H1 (cell line): Measurements from ENCODE around the gene HS2ST1. TPM values are rescaled to one million over a fixed set of nuclear protein-coding genes. Genes with fewer than 3 reads are reported as not detected.

Experiments used
- CTCF ChIA-PET: fragments of 300-600 bp; sonication (Branson Sonifier 250); formaldehyde crosslinking; loops from one replicate; lab custom pipeline; 2021; ENCODE audit not compliant: partially characterized antibody; lab: Charles Lee
- POLR2A ChIA-PET: fragments of 300-600 bp; sonication (Branson Sonifier 250); formaldehyde crosslinking; loops from one replicate; lab custom pipeline; 2021; ENCODE audit warnings: inconsistent platforms; ENCODE audit not compliant: partially characterized antibody; lab: Charles Lee
- DNase-seq, 2 experiments: peaks; one replicate each; pipeline versions ENCODE4 v3.0.0 to v3.0.0-alpha.2; 2010 to 2022; ENCODE audit warnings: low spot score in 2 of 2, low read depth in 1 of 2, mixed read lengths in 1 of 2
- FAIRE-seq: peaks from 2 replicates; lab custom pipeline; 2011; peaks lifted over from hg19 to GRCh38; lab: Jason Lieb, UNC
- H2AFZ ChIP-seq: 2 replicates; pipeline ENCODE4 v1.8.1; 2012; ENCODE audit warnings: low read length, inconsistent platforms
- H2AK5ac ChIP-seq: 2 replicates; pipeline ENCODE4 v1.6.1; 2013; ENCODE audit warnings: low read depth, low read length
- H2BK120ac ChIP-seq: replicated peaks from 2 replicates; pipeline ENCODE3; 2013; ENCODE audit warnings: low read depth, low read length, inconsistent platforms
- H2BK12ac ChIP-seq: 2 replicates; pipeline ENCODE4 v1.6.1; 2013; ENCODE audit warnings: low read depth, low read length
- H2BK15ac ChIP-seq: 2 replicates; pipeline ENCODE4 v1.6.1; 2013; ENCODE audit warnings: low read length
- H2BK20ac ChIP-seq: 2 replicates; pipeline ENCODE4 v1.6.1; 2013; ENCODE audit warnings: low read length
- H2BK5ac ChIP-seq: 2 replicates; pipeline ENCODE4 v1.6.1; 2013; ENCODE audit warnings: low read depth, low read length
- H3K14ac ChIP-seq: 2 replicates; pipeline ENCODE4 v1.6.1; 2013; ENCODE audit warnings: inconsistent platforms; ENCODE audit not compliant: insufficient read length
- H3K18ac ChIP-seq: 2 replicates; pipeline ENCODE4 v1.6.1; 2013; ENCODE audit warnings: low read length; ENCODE audit errors: extremely low read depth
- H3K23ac ChIP-seq: 2 replicates; pipeline ENCODE4 v1.6.1; 2013; ENCODE audit warnings: inconsistent platforms; ENCODE audit not compliant: insufficient read length
- H3K23me2 ChIP-seq: 2 replicates; pipeline ENCODE4 v1.6.1; 2013; ENCODE audit warnings: low read depth, low read length
- H3K27ac ChIP-seq: 2 replicates; pipeline ENCODE4 v1.6.1; 2011; ENCODE audit warnings: low read depth, low read length, inconsistent platforms
- H3K27me3 ChIP-seq, 4 experiments: replicated peaks in 1 of 4; 1 replicate in 1 of 4; 2 replicates in 3 of 4; pipeline versions ENCODE4 v1.6.1 to v1.8.1; 2011 to 2013; ENCODE audit warnings: low read length in 3 of 4, mild to moderate bottlenecking in 3 of 4, inconsistent platforms in 2 of 4, mixed read lengths in 2 of 4, moderate library complexity in 1 of 4; ENCODE audit not compliant: control insufficient read depth in 3 of 4, insufficient read depth in 3 of 4; ENCODE audit errors: extremely low read depth in 1 of 4
- H3K36me3 ChIP-seq, 4 experiments: 2 replicates each; pipeline versions ENCODE4 v1.6.1 to v1.8.1; 2011 to 2013; ENCODE audit warnings: mild to moderate bottlenecking in 4 of 4, low read length in 3 of 4, moderate library complexity in 2 of 4, control low read depth in 1 of 4, inconsistent platforms in 1 of 4; ENCODE audit not compliant: insufficient read depth in 4 of 4, control insufficient read depth in 2 of 4
- H3K4ac ChIP-seq: replicated peaks from 2 replicates; pipeline ENCODE3; 2013; ENCODE audit warnings: low read length, low read depth, mixed read lengths, inconsistent platforms; ENCODE audit not compliant: insufficient read length
- H3K4me1 ChIP-seq, 4 experiments: replicated peaks in 1 of 4; 1 replicate in 1 of 4; 2 replicates in 3 of 4; pipeline versions ENCODE4 v1.6.1 to v1.8.1; 2011 to 2013; ENCODE audit warnings: low read length in 3 of 4, inconsistent platforms in 2 of 4, mixed read lengths in 1 of 4; ENCODE audit not compliant: insufficient read depth in 4 of 4, control insufficient read depth in 3 of 4
- H3K4me2 ChIP-seq, 2 experiments: 2 replicates each; pipeline versions ENCODE4 v1.6.1 to v1.8.1; 2011 to 2013; ENCODE audit warnings: low read depth in 2 of 2, low read length in 2 of 2, control low read depth in 1 of 2, inconsistent platforms in 1 of 2, mild to moderate bottlenecking in 1 of 2; ENCODE audit not compliant: insufficient read depth in 1 of 2
- H3K4me3 ChIP-seq, 4 experiments: fragments of 200-600, 300-600 bp in 1 of 4; sonication (generic), shearing (Covaris generic), sonication (Bioruptor Twin) in 1 of 4; 2 replicates each; pipeline versions ENCODE4 v1.5.1 to v1.8.1; 2011 to 2016; ENCODE audit warnings: low read length in 4 of 4, low read depth in 3 of 4, control low read depth in 2 of 4, inconsistent platforms in 2 of 4, mild to moderate bottlenecking in 2 of 4, mixed read lengths in 1 of 4, moderate library complexity in 1 of 4; ENCODE audit not compliant: insufficient read depth in 2 of 4; ENCODE audit errors: extremely low read depth in 1 of 4
- H3K56ac ChIP-seq: replicated peaks from 2 replicates; pipeline ENCODE3; 2013; ENCODE audit warnings: low read depth, mild to moderate bottlenecking, mixed read lengths, low read length, inconsistent platforms; ENCODE audit not compliant: insufficient read length
- H3K79me1 ChIP-seq: 2 replicates; pipeline ENCODE4 v1.6.1; 2013; ENCODE audit warnings: low read depth, low read length, control low read depth
- H3K79me2 ChIP-seq, 2 experiments: 2 replicates each; pipeline versions ENCODE4 v1.6.1 to v1.8.1; 2012 to 2013; ENCODE audit warnings: low read length in 2 of 2, mild to moderate bottlenecking in 2 of 2, inconsistent platforms in 1 of 2; ENCODE audit not compliant: insufficient read depth in 2 of 2, control insufficient read depth in 1 of 2
- H3K9ac ChIP-seq, 4 experiments: replicated peaks in 1 of 4; 1 replicate in 1 of 4; 2 replicates in 3 of 4; pipeline versions ENCODE4 v1.6.1 to v1.8.1; 2011 to 2013; ENCODE audit warnings: low read depth in 3 of 4, low read length in 3 of 4, control low read depth in 2 of 4, mild to moderate bottlenecking in 2 of 4, moderate library complexity in 2 of 4, inconsistent platforms in 1 of 4; ENCODE audit errors: extremely low read depth in 1 of 4
- H3K9me3 ChIP-seq, 2 experiments: 2 replicates each; pipeline versions ENCODE4 v1.6.1 to v1.8.1; 2012 to 2013; ENCODE audit warnings: mild to moderate bottlenecking in 2 of 2, moderate library complexity in 2 of 2, control low read depth in 1 of 2, inconsistent platforms in 1 of 2, low read depth in 1 of 2, low read length in 1 of 2, mixed read lengths in 1 of 2; ENCODE audit not compliant: insufficient read depth in 2 of 2
- H4K20me1 ChIP-seq, 2 experiments: replicated peaks in 1 of 2; 2 replicates each; pipeline versions ENCODE3 to v1.8.1; 2011 to 2013; ENCODE audit warnings: inconsistent platforms in 2 of 2, low read length in 2 of 2, mild to moderate bottlenecking in 1 of 2; ENCODE audit not compliant: insufficient read depth in 2 of 2, control insufficient read depth in 1 of 2
- H4K5ac ChIP-seq: 2 replicates; pipeline ENCODE4 v1.6.1; 2013; ENCODE audit warnings: low read length, low read depth, mixed read lengths, inconsistent platforms; ENCODE audit not compliant: insufficient read length
- H4K8ac ChIP-seq: 2 replicates; pipeline ENCODE4 v1.8.0; 2013; ENCODE audit warnings: mild to moderate bottlenecking, moderate library complexity, low read length, inconsistent platforms; ENCODE audit not compliant: insufficient read depth; ENCODE audit errors: extremely low read depth
- H4K91ac ChIP-seq: replicated peaks from 2 replicates; pipeline ENCODE3; 2013; ENCODE audit warnings: low read length, mixed read lengths, inconsistent platforms; ENCODE audit not compliant: insufficient read length
- ASH2L ChIP-seq: fragments of 200-600, 300-600 bp; sonication (generic); IDR thresholded peaks from one replicate; pipeline ENCODE4 v1.7.1; 2017; ENCODE audit warnings: low read length
- CBX8 ChIP-seq: fragments of 300-800, 300-1000 bp; sonication (generic); IDR thresholded peaks from 2 replicates; pipeline ENCODE4 v1.7.1; 2016; ENCODE audit warnings: low read depth, low read length, borderline replicate concordance
- CEBPB ChIP-seq: IDR thresholded peaks from 2 replicates; pipeline ENCODE4 v1.6.1; 2012; ENCODE audit warnings: low read depth, low read length
- CREB1 ChIP-seq: IDR thresholded peaks from 2 replicates; pipeline ENCODE4 v1.6.1; 2012; ENCODE audit warnings: inconsistent platforms
- FOSL1 ChIP-seq: IDR thresholded peaks from 2 replicates; pipeline ENCODE4 v1.6.1; 2011; ENCODE audit warnings: mild to moderate bottlenecking, low read depth, low read length, moderate library complexity; ENCODE audit not compliant: insufficient read depth
- GTF2F1 ChIP-seq: IDR thresholded peaks from 2 replicates; pipeline ENCODE4 v1.6.1; 2012; ENCODE audit warnings: low read depth, low read length, improper control_type of control experiment, borderline replicate concordance
- HDAC2 ChIP-seq, 2 experiments: fragments of 300-600 bp in 1 of 2; sonication (generic) in 1 of 2; IDR thresholded peaks; 2 replicates each; pipeline ENCODE4 v1.6.1; 2011 to 2012; ENCODE audit warnings: low read depth in 2 of 2, low read length in 2 of 2, mild to moderate bottlenecking in 2 of 2, moderate library complexity in 2 of 2, borderline replicate concordance in 1 of 2, inconsistent platforms in 1 of 2
- JUN ChIP-seq: IDR thresholded peaks from 2 replicates; pipeline ENCODE4 v1.6.1; 2011; ENCODE audit warnings: low read depth, mild to moderate bottlenecking, improper control_type of control experiment, low read length
- POLR2A ChIP-seq, 2 experiments: IDR thresholded peaks; 1 replicate in 1 of 2; 2 replicates in 1 of 2; pipeline ENCODE4 v1.6.1; 2011; ENCODE audit warnings: low read depth in 2 of 2, low read length in 2 of 2, mild to moderate bottlenecking in 2 of 2; ENCODE audit errors: control extremely low read depth in 1 of 2
- POU5F1 ChIP-seq: IDR thresholded peaks from 2 replicates; pipeline ENCODE4 v1.6.1; 2011; ENCODE audit warnings: low read depth, mild to moderate bottlenecking, low read length, moderate library complexity
- SAP30 ChIP-seq: fragments of 300-600 bp; sonication (generic); IDR thresholded peaks from 2 replicates; pipeline ENCODE4 v1.7.1; 2012; ENCODE audit warnings: low read length, moderate library complexity, mild to moderate bottlenecking, inconsistent platforms; ENCODE audit not compliant: insufficient read depth, insufficient replicate concordance
- SIN3A ChIP-seq, 2 experiments: IDR thresholded peaks in 1 of 2; conservative IDR thresholded peaks in 1 of 2; 2 replicates each; pipeline ENCODE4 v1.6.1; 2011 to 2012; ENCODE audit warnings: low read length in 2 of 2, improper control_type of control experiment in 1 of 2, low read depth in 1 of 2, mild to moderate bottlenecking in 1 of 2
- SIX5 ChIP-seq: IDR thresholded peaks from 2 replicates; pipeline ENCODE4 v1.6.1; 2011; ENCODE audit warnings: mild to moderate bottlenecking, low read depth, low read length
- SRF ChIP-seq: IDR thresholded peaks from 2 replicates; pipeline ENCODE4 v1.6.1; 2011; ENCODE audit warnings: mild to moderate bottlenecking, low read depth, low read length, moderate library complexity
- YY1 ChIP-seq: IDR thresholded peaks from 2 replicates; pipeline ENCODE4 v1.6.1; 2011; ENCODE audit warnings: low read depth, mild to moderate bottlenecking, low read length
- WGBS, 2 experiments: shearing (Covaris generic) in 1 of 2; methylation state at CpG; one replicate each; pipeline versions ENCODE4 v1.1.6 to v1.1.7; 2013 to 2015; ENCODE audit warnings: low lambda C conversion rate in 2 of 2, mixed read lengths in 2 of 2, inconsistent platforms in 1 of 2, low coverage in 1 of 2, missing lambda C conversion rate in 1 of 2; ENCODE audit not compliant: insufficient replicate concordance in 2 of 2, insufficient coverage in 1 of 2, insufficient read length in 1 of 2; ENCODE audit errors: extremely low coverage in 1 of 2, missing lambda C conversion rate in 1 of 2; 5-methylcytosine and 5-hydroxymethylcytosine counted together
- polyA plus RNA-seq, 7 experiments: library from polyadenylated mRNA; depleted of rRNA in 3 of 7; stranded (reverse) in 5 of 7; unstranded in 2 of 7; fragments of >200 nt in 5 of 7; fragments of 200-250 nt in 2 of 7; gene quantifications; 1 replicate in 5 of 7; 2 replicates in 1 of 7; 4 replicates in 1 of 7; pipeline versions ENCODE4 v1.2.1 to v1.2.3, GENCODE V29; 2011 to 2013; ENCODE audit warnings: missing spikeins in 2 of 7, mixed read lengths in 2 of 7
- total RNA-seq: library from RNA; stranded (reverse); fragmentation: NEBNext Ultra II Directional; extraction: Animal tissue kit (Norgen Biotek cat#: 25700); gene quantifications from 2 replicates; pipeline ENCODE4 v1.2.1, GENCODE V29; 2021

Gene HS2ST1
- total and polyA plus RNA-seq, 2 of the 8 experiments (the other 6 are each of a cell fraction or from before 2014, with no cell fraction given), result 5.2 to 28.3 TPM

- peaks cover 0 to 2% of the 10 kb centered on the region in 2 experiments for H4K20me1 ChIP-seq
- H2AFZ ChIP-seq, result no peak overlapping the region
- H3K23ac ChIP-seq, result no peak overlapping the region
- H2BK120ac ChIP-seq, result no peak overlapping the region
- H3K56ac ChIP-seq, result no peak overlapping the region
- H3K4me2 ChIP-seq, result no peak overlapping the region
- no peak overlapping the region for H3K14ac ChIP-seq
- H4K91ac ChIP-seq, result no peak overlapping the region
- H2BK5ac ChIP-seq, result no peak overlapping the region
- DNase-seq, result no peak
- no peak overlapping the region for H4K5ac ChIP-seq
- H3K79me1 ChIP-seq, result no peaks in the 10 kb centered on the region
- no peak overlapping the region for H2AK5ac ChIP-seq
- no peaks in the 10 kb centered on the region for H3K36me3 ChIP-seq
- no peaks in the 10 kb centered on the region for H3K23me2 ChIP-seq
- CTCF ChIA-PET, result no interaction called here
- no peaks in the 10 kb centered on the region for H3K27me3 ChIP-seq
- no peak overlapping the region for H3K9ac ChIP-seq
- H3K27ac ChIP-seq, result no peak overlapping the region
- no peaks in the 10 kb centered on the region for H3K9me3 ChIP-seq
- H3K18ac ChIP-seq, result no peak overlapping the region
- no peaks in the 10 kb centered on the region for H3K4me1 ChIP-seq
- no peak overlapping the region for H3K4me3 ChIP-seq
- H4K8ac ChIP-seq, result no peak overlapping the region
- FAIRE-seq, result no peak
- POLR2A ChIA-PET, result no interaction called here
- H2BK20ac ChIP-seq, result no peak overlapping the region
- no peak overlapping the region for H2BK15ac ChIP-seq
- no peak overlapping the region for H3K4ac ChIP-seq
- H2BK12ac ChIP-seq, result no peak overlapping the region
- 99% methylated on average over 3 of the region's 3 CpGs; no CpG with 5 or more reads in 1 of the 2 experiments for WGBS, 2 experiments
- H3K79me2 ChIP-seq, result peaks cover 0 to 48% of the 10 kb centered on the region in 2 experiments; a peak in 2 of 4 replicates
- no peak for TF ChIP-seq POLR2A (IDR thresholded peaks at IDR 0.05; ENCODE audit: control extremely low read depth in 1 of 2, low read depth in 2 of 2, low read length in 2 of 2)
- TF ChIP-seq FOSL1, result no peak
- no peak for TF ChIP-seq CREB1
- TF ChIP-seq HDAC2 (IDR thresholded peaks at IDR 0.05; ENCODE audit: borderline replicate concordance in 1 of 2, low read depth in 2 of 2, low read length in 2 of 2), result no peak
- no peak for TF ChIP-seq CBX8
- TF ChIP-seq POU5F1, result no peak
- TF ChIP-seq CEBPB, result no peak
- TF ChIP-seq SIX5, result no peak
- TF ChIP-seq YY1, result no peak
- TF ChIP-seq GTF2F1, result no peak
- TF ChIP-seq SRF, result no peak
- TF ChIP-seq SAP30, result no peak
- TF ChIP-seq JUN, result no peak
- TF ChIP-seq ASH2L, result no peak
- no peak for TF ChIP-seq SIN3A (conservative IDR thresholded peaks at IDR 0.05 in 1 of 2, IDR thresholded peaks at IDR 0.05 in 1 of 2; ENCODE audit: low read depth in 1 of 2, low read length in 2 of 2)
These were observed 124.7 kb downstream of the HS2ST1 start for GRCh38 chr1:87039096-87039495.
